IMR-90 (cell line): ENCODE measurements around the gene ACHE. TPM values are rescaled to one million over a fixed set of nuclear protein-coding genes. Genes with fewer than 3 reads are reported as not detected.

Experiments
- FOS ChIP-seq: fragments of 150-350 bp; IDR thresholded peaks from 2 replicates; pipeline ENCODE4 v1.6.1; 2016; ENCODE audit warnings: low read depth, low read length
- MAFK ChIP-seq: IDR thresholded peaks from 2 replicates; pipeline ENCODE4 v1.6.1; 2012; ENCODE audit warnings: low read depth, low read length, improper control_type of control experiment
- USF2 ChIP-seq: fragments of 150-350 bp; IDR thresholded peaks from 2 replicates; pipeline ENCODE4 v1.6.1; 2017; ENCODE audit warnings: mild to moderate bottlenecking, antibody characterized with exemption, low read length, low read depth
- polyA plus RNA-seq, 3 experiments: library from polyadenylated mRNA; depleted of rRNA; stranded (reverse); fragments of >200 nt; gene quantifications; 2 replicates each; pipeline ENCODE4 v1.2.3, GENCODE V29; 2012; ENCODE audit warnings: low replicate concordance in 1 of 3
- total RNA-seq: library from RNA; depleted of rRNA; stranded (reverse); fragments of >200 nt; gene quantifications from 2 replicates; pipeline ENCODE4 v1.2.3, GENCODE V29; 2012

The ACHE gene
- total and polyA plus RNA-seq, 2 of the 4 experiments (the other 2 are of a cell fraction): 0.41 TPM; not detected in 1

GRCh38 chr7:100894860-100895700, 608 bp downstream of the ACHE start (continued):
- TF ChIP-seq USF2 (no peak), FOS (no peak), MAFK (no peak)
